ENCODE measurements around the gene TACO1.

The TACO1 gene

DNA sequence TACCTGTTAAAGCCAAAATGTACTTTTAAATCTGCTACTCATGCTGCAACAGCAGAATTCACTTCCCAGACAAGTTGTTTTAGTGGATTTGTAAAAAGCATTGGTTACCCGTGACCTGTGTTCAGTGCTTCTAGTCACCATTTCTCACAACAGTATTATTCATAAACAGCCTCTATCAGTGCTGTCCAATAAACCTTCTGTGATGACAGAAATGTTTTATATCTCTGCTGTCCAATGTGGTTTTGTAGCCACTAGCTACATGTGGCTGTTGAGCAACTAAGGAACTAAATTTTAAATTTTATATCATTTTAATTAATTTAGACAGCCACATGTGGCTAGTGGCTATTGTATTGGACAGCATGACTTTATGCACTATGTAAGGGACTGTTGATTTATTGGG, 34.1 kb downstream of the TACO1 start:
- in situ Hi-C loops (cut with HindIII; ENCODE audit: low sequenced_read_pairs) = no loop called here

DNA sequence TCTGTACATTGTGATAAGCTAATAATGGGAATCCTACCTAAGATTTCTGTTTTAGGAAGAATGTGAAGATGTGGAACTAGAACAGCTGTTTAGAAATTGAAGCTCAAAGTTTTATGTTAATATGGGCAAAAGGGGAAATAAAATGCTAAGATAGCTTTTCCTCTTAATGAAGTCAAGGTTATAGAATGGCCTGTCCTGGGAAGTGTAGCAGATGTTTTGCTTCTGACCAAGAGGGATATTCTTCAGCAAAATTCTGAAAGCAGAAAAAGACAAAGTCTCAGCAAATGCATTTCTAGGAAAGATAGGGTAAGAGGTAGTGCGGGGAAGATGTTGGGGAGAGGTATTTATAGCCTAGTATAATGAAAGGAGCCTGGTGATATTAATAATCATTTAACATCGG, 34.6 kb downstream of the TACO1 start:
- in situ Hi-C loops (cut with HindIII; ENCODE audit: low sequenced_read_pairs) = no loop called here

DNA sequence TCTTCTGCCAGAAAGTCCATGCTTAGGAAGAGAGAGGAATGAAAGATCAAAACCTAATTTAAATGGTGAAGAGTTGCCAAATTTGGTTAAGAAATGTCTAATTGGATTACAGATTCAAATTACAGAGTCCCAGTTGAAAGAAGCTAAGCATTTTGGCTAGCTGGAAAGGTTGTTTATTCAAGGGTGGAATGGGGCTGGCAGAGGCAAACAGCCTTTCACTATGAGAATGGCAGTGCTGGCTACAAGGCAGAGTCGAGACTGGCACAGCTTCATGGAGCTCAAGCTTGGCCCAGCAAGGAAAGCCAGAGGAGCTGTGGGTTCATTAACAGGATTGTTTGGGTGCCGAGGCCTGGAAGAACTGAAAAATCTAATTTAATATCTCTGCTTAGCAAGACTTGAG, 35.1 kb downstream of the TACO1 start:
- in situ Hi-C loops (cut with HindIII; ENCODE audit: low sequenced_read_pairs) = no loop called here

DNA sequence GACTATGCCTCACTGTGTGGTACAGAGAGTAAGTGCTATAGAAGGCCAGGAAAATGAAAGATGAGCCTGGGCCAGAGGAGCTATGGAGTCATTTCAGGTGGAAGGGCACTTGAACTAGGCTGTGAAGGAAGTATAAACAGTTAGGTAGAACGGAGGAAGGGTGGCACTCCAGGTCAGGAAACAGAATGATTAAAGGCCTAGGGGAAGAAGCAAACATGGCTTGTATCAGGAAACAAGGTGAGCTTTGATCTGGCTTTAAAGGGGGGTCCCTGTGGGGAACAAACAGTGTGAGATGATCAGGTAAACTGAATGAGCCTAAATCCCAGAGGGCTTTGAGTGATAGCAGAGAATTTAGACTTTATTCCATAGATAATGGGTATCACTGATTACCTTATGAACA, 38.4 kb downstream of the TACO1 start:
- in situ Hi-C loops (cut with HindIII; ENCODE audit: low sequenced_read_pairs) = no loop called here

DNA sequence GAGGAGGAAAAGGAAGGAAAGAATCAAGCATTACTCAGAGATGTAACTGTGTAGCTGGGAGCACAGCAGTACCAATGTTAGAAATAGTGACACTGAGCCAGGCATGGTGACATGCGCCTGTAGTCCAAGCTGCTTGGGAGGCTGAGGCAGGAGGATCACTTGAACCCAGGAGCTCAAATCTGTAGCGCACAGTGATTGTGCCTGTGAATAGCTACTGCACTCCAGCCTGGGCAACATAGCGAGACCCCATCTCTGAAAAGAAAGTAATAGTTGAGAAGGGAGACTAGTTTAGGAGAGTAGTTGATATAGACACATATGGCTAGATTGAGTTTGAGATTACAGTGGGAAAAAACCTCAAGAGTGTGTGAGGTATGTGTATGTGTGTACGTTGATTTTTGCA, 39.3 kb downstream of the TACO1 start:
- in situ Hi-C loops (cut with HindIII; ENCODE audit: low sequenced_read_pairs) = no loop called here

DNA sequence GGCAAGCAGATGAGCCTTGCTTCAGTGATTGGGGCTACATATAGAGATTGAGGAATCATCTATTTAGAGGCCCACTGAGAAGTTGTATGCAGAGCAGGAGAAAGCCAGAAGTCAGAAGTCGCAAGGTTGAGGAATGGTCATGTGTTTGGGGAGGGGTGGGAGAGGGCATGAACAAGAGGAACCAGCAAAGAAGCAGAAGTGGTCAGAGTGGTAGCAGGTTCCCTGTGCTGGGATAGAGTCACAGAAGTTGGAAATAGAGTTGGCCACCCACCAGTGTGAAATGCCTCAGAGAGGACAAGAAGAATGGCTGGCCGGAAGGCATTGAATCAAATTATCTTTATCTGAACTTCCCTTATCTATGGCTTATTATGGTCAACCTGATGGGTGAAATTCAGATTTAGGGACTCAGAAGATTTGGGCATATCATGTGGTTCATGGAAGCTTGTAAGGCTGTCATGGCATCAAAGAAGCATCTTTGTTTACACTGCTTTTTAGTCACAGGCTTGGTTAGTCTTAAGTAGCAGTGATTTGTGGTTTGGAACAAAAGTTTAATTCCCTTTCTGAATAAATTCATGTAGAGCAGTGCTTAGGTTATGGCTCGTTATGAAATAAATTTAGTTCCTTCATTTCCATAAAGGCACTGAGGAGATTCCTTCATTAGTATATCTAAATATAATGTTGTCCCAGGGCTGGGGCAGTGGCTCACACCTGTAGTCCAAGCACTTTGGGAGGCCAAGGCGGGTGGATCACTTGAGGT, 41.2 kb downstream of the TACO1 start:
- in situ Hi-C loops (cut with HindIII; ENCODE audit: low sequenced_read_pairs) = no loop called here

DNA sequence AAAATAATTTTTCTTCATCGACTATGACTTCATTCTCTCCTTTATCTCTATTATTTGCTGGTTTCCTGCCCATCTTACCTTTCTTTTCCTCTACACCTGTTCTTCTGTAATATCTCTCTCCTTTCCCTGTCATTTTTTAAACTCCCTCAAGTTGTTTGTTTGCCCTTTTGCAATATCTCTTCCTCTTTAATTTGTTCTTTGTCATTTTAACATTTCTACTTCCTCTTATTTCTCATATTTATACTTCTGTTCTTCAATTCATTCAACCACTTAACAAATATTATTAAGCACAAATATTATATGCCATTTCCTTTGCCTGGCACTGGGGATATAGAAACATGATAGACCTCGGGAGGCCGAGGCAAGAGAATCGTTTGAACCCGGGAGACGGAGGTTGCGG, 44.2 kb downstream of the TACO1 start:
- in situ Hi-C loops (cut with HindIII; ENCODE audit: low sequenced_read_pairs) = no loop called here

DNA sequence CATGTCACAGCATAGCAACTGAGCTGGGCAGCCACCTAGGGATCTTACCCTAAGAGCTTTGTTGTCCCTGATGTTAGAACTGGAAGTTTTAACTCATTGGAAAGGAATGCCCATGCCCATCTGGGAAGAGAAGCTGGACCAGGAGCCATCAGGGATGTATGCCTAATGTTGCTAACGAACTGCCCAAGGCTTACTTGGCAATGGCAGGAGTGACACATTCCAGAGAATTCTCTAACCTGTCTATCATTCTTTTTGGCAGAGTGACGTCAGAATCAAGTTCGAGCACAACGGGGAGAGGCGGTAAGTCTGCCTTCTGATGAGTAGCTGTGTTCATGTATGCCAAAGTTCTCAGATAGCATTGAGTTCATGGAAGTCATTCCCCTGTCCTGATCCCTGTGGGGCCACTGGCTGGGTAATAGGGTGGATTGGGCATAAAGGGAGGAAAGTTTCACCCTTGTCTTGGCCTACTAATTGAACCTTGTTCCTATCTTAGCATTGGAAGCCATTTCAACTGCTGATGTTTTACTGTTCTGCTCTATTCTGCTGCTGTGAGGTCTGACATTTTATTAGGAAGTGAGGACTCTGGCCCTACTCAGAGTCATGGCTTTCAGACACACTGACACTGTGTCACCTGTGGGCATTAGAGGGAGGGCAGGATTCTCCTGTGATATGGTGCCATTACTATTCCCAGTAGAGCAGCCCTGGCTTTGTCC, 45.2 kb downstream of the TACO1 start:
- in situ Hi-C loops (cut with HindIII; ENCODE audit: low sequenced_read_pairs) = no loop called here

DNA sequence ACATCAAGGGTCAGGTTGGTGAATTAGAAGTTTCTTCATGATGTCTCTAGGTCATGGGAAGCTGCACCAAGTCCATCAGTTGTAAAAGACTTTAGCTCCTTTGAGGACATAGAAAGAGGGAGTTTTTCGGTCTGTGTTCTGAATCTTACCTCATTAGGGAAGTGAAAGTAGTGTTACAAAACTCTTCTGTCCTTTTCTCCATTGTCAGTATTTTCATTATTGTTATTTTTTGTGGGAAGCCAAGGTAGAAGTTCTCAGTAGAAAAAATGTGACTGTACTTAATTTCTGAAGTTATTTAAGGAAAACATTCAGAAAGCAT, 45.8 kb downstream of the TACO1 start:
- in situ Hi-C loops (cut with HindIII; ENCODE audit: low sequenced_read_pairs) = no loop called here

DNA sequence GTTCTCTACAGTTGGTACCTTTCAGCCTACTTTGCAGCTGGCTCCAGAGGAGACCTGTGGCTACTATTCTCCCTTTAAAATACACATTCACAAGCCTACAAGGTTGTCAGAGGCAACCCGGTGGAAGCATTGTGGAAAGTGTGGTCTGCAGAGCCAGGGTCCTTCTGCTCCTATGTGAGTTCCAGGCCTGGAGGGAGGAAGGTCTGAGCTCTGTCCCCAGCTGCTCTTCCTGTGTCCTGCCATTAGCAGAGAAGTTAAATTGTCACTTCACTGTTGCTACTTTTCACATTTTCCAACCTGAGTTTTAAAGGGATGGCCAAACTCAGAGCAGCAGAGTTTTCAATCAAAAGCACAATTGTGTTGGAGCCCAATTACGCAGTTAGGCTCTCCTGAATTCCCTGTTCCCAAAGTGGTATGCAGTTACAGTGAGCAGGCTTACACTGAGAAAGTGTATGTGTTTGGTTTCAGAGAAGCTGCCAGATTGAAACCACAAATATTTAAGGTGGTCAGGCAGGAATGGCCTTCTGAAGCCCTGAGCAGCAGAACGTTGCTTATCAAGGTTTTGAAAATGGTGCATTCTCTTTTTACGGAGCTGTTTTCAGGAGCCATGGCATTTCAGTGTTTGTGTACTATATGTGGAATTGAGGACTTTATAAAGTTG, 46.5 kb downstream of the TACO1 start:
- in situ Hi-C loops (cut with HindIII; ENCODE audit: low sequenced_read_pairs) = no loop called here

DNA sequence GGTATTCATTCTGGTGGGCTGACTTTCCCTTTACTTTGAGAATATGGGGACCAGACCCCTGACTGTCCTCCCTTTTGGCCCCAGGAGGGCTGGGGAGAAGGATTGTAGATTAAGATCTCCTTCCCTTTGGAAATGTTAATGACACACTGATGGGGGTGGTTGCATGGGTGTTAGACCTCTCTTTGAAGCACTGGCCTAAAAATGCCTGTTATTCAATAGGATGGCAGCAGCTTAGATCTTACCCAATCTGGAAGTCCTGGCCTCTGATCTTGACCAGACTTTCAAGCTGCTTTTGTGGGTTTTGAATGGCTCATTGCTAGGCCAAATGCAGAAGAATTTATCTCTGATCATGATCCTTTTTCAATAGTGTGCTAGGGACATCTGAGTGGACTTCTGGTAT, 47.2 kb downstream of the TACO1 start:
- in situ Hi-C loops (cut with HindIII; ENCODE audit: low sequenced_read_pairs) = no loop called here

DNA sequence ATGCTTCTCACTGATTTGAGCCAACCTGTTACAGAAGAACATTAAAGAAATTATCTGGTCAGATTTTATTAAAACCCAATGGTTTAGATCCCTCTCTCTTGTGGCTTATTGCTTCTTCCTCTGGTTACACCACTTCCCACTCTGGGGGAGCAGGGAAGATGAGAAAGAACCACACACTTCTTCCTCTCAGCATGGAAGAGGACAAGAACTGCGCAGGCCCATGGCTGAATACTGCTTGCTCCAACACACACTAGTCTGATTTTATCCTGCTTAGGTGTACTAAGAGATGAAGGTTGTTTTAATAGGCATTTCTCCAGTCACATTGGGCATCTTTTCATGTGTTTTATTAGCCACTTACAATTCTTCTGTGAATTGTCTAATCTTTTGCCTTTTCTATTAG, 49.1 kb downstream of the TACO1 start:
- in situ Hi-C loops (cut with HindIII; ENCODE audit: low sequenced_read_pairs) = no loop called here

DNA sequence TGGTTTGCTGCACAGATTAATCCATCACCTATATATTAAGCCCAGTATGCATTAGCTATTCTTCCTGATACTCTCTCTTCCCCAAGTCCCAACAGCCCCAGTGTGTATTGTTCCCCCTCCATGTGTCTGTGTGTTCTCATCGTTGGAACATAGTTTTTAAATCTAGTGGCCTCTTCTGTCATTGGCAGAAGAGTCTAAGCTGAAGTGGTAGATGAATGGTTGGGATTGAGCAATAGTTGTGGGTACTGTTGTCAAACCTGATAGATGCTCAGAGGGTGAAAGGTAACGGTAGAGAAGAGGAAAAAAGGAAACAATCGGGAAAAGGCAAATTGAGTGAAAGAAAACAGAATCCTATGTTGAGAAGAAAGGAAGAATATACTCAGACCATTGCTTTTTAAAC, 51.4 kb downstream of the TACO1 start:
- in situ Hi-C loops (cut with HindIII; ENCODE audit: low sequenced_read_pairs) = no loop called here

DNA sequence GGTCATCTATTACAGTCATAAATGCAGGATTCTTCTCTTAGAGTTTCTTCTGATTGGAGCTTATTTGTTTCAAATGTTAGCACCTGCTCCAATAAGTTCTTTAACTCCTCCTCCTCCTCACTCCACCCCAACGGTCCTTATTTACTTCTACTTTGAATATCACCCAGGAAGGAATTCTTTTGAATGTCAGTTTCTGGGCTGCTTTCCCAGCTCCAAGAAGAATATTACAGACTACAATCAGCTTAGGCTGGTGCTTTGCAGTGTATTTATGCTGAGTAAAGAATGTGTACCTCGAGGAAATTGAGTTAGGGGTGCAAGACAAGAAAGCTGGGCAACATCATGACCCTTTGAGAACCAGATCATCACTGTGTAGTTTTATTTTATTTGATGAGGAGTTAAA, 52.4 kb downstream of the TACO1 start:
- in situ Hi-C loops (cut with HindIII; ENCODE audit: low sequenced_read_pairs) = no loop called here

DNA sequence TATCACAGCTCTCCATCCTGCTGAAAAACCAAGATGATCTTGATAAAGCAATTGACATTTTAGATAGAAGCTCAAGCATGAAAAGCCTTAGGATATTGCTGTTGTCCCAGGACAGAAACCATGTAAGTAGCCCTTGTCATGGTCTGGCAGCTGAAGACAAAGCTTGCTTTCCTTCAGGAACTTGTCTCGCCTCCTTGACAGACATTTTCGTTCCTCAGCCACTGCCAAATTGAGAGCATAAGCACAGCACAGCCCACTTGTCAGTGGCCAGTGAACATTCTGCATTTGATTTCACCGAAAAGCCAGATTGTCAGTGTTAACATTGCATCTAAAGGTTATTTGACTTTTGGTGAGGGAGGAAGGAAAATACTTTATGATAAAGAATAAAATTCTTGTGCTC, 57.1 kb downstream of the TACO1 start:
- in situ Hi-C loops (cut with HindIII; ENCODE audit: low sequenced_read_pairs) = no loop called here

Data from endothelial cell of hepatic sinusoid (primary cell).